Measurements from ENCODE around the gene SAPCD2.

GRCh38 chr9:137049544-137050449, 20.6 kb downstream of the SAPCD2 start:
- TF ChIP-seq POLR2A (IDR thresholded peaks at IDR 0.05; ENCODE audit: low read depth, low read length): no peak
- no peak for TF ChIP-seq POLR2AphosphoS5 (IDR thresholded peaks at IDR 0.05; ENCODE audit: low read depth, low read length)
- no peak for TF ChIP-seq TAF1 (IDR thresholded peaks at IDR 0.05; ENCODE audit: low read depth, low read length)
- TF ChIP-seq POU2F2 (IDR thresholded peaks at IDR 0.05; ENCODE audit: low read depth, low read length): no peak
- TF ChIP-seq SPI1 (IDR thresholded peaks at IDR 0.05; ENCODE audit: low read depth, low read length): no peak
- TF ChIP-seq PAX5 (IDR thresholded peaks at IDR 0.05; ENCODE audit: insufficient read depth, low read length, severe bottlenecking): no peak

Data from GM12891 (cell line).